Measurements from ENCODE around the gene AFF1. TPM values are rescaled to one million over a fixed set of nuclear protein-coding genes. Genes with fewer than 3 reads are reported as not detected.
A peak's percentile ranks its signal among the peaks of the same experiment; 100 is the strongest.

Gene AFF1
- total RNA-seq, 4 donors from 2014 or later = 26.7 to 200 (median 92.5) TPM

- H3K4me1 ChIP-seq = no peaks in the 10 kb centered on the region
- no peaks in the 10 kb centered on the region for H3K9me3 ChIP-seq
- DNase-seq = no peak
- TF ChIP-seq, protein P1, sequence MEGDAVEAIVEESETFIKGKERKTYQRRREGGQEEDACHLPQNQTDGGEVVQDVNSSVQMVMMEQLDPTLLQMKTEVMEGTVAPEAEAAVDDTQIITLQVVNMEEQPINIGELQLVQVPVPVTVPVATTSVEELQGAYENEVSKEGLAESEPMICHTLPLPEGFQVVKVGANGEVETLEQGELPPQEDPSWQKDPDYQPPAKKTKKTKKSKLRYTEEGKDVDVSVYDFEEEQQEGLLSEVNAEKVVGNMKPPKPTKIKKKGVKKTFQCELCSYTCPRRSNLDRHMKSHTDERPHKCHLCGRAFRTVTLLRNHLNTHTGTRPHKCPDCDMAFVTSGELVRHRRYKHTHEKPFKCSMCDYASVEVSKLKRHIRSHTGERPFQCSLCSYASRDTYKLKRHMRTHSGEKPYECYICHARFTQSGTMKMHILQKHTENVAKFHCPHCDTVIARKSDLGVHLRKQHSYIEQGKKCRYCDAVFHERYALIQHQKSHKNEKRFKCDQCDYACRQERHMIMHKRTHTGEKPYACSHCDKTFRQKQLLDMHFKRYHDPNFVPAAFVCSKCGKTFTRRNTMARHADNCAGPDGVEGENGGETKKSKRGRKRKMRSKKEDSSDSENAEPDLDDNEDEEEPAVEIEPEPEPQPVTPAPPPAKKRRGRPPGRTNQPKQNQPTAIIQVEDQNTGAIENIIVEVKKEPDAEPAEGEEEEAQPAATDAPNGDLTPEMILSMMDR (IDR thresholded peaks at IDR 0.05) = no peak
- TF ChIP-seq POLR2A (IDR thresholded peaks at IDR 0.05) = no peak
- no peaks in the 10 kb centered on the region for H3K36me3 ChIP-seq
- H3K27ac ChIP-seq = no peak overlapping the region
- H3K4me3 ChIP-seq = no peak overlapping the region
- intact Hi-C loops (cut with DNase I; ENCODE audit: low total_unique reads) = loop anchor here (5.0 kb wide), 1 partner anchor 401 kb away; no protein-coding TSS in a partner anchor
- no peaks in the 10 kb centered on the region for H3K27me3 ChIP-seq
These were observed 36.2 kb upstream of the AFF1 start for GRCh38 chr4:86898562-86898961.

- no peaks in the 10 kb centered on the region for H3K27me3 ChIP-seq
- no peaks in the 10 kb centered on the region for H3K9me3 ChIP-seq
- DNase-seq = no peak
- no peaks in the 10 kb centered on the region for H3K4me1 ChIP-seq
- TF ChIP-seq, protein P1 (IDR thresholded peaks at IDR 0.05) = no peak
- no peak for TF ChIP-seq POLR2A (IDR thresholded peaks at IDR 0.05)
- no peaks in the 10 kb centered on the region for H3K36me3 ChIP-seq
- no peak overlapping the region for H3K27ac ChIP-seq
- no peak overlapping the region for H3K4me3 ChIP-seq
- intact Hi-C loops (cut with DNase I; ENCODE audit: low total_unique reads) = no loop called here
These were observed 32.9 kb upstream of the AFF1 start for GRCh38 chr4:86901864-86902263.

DNA sequence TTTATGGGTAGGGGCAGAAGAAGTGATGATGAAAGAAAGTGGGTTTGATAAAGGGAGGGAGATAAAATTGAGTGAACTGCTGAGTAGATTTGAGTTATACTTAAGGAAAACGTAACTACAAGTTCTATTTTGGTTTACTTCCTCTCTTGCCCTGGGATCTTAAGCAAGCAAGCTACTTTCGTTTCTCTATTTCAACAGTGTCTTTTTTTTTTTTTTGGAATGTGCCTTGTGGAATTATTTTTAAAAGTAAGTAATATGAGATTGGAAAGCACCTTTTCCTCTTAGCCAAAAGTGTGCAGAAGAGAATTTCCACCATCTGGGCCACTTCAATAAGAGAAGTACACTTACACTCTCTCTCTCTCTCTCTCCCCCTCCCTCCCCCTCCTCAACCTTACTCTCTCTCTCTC, 26.6 kb upstream of the AFF1 start:
- H3K4me3 ChIP-seq = no peak overlapping the region
- no peaks in the 10 kb centered on the region for H3K36me3 ChIP-seq
- intact Hi-C loops (cut with DNase I; ENCODE audit: low total_unique reads) = no loop called here

DNA sequence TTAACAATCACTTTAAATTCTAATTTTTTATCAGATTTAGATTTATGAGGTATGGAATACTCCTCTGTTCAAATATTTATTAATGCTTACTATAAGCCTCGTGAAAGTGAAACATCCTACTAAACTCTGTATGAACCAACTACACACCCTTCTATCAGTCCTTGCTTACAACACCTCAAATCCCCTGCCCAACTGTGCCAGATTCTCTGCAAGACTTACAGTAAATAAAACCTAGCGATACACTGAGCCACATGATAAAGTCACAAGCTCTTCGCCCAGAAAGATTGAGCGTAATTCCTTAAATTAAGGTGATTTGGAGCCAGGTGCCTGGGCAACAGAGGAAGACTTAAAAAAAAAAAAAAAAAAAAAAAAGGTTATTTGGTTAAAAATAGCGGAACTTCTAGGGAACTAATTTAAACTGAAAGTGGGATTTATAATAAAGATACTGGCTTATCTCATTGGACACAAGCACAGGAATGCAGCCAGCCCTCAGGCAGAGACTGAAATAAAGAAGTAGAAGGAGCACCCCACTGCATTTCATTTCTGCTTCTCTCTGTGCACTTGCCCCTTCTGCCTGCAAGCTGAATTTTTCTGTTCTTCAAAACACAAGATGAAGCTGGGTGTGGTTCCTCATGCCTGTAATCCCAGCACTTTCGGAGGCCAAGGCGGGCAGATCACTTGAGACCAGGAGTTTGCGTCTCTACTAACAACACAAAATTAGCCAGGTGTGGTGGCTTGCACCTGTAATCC, 25.1 kb upstream of the AFF1 start:
- intact Hi-C loops (cut with DNase I; ENCODE audit: low total_unique reads) = no loop called here
- no peaks in the 10 kb centered on the region for H3K9me3 ChIP-seq

More for the DNA sequence above, 26.6 kb upstream of the AFF1 start:
- DNase-seq = no peak
- Histone ChIP-seq H3K27ac (peak overlapping the region; percentile 58 to 76), H3K9me3 (no peaks in the 10 kb centered on the region), H3K4me1 (no peaks in the 10 kb centered on the region), H3K27me3 (no peaks in the 10 kb centered on the region)
- no peak for TF ChIP-seq POLR2A (IDR thresholded peaks at IDR 0.05)
- TF ChIP-seq, protein P1 (IDR thresholded peaks at IDR 0.05) = no peak

DNA sequence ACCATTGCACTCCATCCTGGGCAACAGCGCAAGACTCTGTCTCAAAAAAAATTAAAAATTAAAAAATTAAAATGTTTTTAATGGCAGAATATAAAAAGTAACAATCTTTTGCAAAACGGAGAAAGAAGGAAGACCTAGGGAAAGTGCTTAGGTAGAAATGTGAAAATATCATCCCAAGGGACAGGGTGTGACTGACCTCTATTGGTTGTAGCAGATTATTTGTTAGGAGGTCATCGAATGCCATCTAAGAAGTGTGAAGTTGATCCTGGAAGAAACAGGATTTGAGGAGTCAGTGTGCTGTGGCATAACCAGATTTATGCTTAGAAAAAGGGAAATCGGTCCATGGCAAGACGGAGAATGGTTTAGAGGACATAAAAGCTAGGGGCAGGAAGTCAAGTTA, 24.4 kb upstream of the AFF1 start:
- Histone ChIP-seq H3K27me3 (no peaks in the 10 kb centered on the region), H3K27ac (no peak overlapping the region), H3K4me1 (no peaks in the 10 kb centered on the region), H3K9me3 (no peaks in the 10 kb centered on the region), H3K36me3 (no peaks in the 10 kb centered on the region), H3K4me3 (no peak overlapping the region)
- TF ChIP-seq, protein P1 (IDR thresholded peaks at IDR 0.05) = no peak
- TF ChIP-seq POLR2A (IDR thresholded peaks at IDR 0.05) = no peak
- intact Hi-C loops (cut with DNase I; ENCODE audit: low total_unique reads) = no loop called here
- DNase-seq = no peak

More for the DNA sequence above, 25.1 kb upstream of the AFF1 start:
- TF ChIP-seq, protein P1 (IDR thresholded peaks at IDR 0.05) = no peak
- TF ChIP-seq POLR2A (IDR thresholded peaks at IDR 0.05) = no peak
- no peaks in the 10 kb centered on the region for H3K27me3 ChIP-seq
- DNase-seq = no peak
- no peaks in the 10 kb centered on the region for H3K36me3 ChIP-seq
- no peak overlapping the region for H3K27ac ChIP-seq
- no peaks in the 10 kb centered on the region for H3K4me1 ChIP-seq
- no peak overlapping the region for H3K4me3 ChIP-seq

Measured in uterus (tissue), 4 donors.